ENCODE data around the gene RAB10.
"Not testable (repeated sequence)": the region's sequence is repeated elsewhere in the genome, so short reads cannot be mapped to it uniquely, and the experiment has no call there.

The RAB10 gene

DNA sequence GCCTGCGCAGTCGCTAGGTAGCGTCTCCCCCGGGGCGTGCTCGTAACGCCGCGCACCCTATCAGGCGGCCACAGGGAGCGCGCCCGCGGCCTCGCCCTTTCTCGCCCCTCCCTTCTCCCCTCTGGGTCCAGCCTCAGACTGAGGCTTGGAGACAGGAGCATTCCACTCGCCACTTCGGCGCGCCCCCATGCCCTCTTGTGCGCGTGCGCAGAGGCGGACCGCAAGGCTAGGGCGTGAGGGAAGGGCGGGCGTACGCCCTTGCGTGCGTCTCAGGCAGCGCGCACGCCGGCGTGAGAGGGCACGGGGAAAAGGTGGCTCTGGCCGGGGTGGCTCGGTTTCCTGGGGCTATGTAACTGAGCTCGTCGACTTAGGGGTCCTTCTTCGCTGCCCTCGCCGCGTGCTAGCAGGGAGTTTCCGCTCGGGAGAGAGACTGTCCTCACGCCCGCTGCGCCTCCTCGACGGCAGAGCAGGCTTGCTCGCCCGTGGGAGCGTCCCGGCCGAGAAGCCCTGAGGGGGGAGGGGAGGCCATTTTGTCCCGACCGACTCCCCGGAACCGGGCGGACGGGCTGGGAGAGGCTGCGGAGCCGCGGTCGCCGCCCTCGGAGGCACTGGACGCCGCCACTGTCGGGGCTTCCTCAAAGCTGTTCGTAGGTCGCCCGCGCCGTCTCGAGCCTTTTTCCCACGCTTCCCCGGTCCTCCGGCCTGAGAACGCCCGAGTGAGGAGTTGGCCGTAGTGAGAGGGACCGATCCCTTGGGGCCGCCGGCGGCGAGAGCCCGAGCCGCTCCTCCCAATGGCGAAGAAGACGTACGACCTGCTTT lies at the start of gene RAB10:
Gene RAB10 (plus strand): TSS at position 267 of the 819 bp plus-strand sequence. CDS start 525 bp downstream, at position 792.
- peak; percentile 99 for DNase-seq

DNA sequence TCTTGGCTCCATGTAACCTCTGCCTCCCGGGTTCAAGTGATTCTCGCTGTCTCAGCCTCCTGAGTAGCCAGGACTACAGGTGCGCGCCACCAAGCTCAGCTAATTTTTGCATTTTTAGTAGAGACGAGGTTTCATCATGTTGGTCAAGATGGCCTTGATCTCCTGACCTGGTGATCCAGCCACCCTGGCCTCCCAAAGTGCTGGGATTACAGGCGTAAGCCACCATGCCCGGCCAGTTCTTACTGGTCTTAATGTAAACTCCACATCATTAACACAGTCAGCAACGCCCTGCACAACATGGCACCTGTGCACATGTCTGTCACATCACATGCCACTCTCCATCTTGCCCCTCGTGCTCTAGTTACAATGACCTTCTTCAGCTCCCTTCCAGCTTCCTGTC lies 45.8 kb upstream of the RAB10 start:
- DNase-seq = no peak

DNA sequence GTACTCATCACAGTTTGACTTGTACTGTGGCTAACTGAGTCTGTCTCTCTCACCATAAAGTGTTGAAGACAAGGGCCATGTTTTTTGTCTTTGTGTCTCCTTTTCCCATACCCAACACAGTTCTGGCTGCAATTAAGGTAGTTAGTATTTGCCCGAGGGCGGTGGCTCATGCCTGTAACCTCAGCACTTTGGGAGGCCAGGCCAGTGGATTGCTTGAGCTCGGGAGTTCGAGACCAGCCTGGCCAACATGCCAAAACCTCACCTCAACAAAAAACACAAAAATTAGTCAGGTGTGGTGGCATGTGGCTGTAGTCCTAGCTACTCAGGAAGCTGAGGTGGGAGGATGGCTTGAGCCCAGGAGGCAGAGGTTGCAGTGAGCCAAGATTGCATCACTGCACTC lies 44.7 kb upstream of the RAB10 start:
- no peak for DNase-seq

DNA sequence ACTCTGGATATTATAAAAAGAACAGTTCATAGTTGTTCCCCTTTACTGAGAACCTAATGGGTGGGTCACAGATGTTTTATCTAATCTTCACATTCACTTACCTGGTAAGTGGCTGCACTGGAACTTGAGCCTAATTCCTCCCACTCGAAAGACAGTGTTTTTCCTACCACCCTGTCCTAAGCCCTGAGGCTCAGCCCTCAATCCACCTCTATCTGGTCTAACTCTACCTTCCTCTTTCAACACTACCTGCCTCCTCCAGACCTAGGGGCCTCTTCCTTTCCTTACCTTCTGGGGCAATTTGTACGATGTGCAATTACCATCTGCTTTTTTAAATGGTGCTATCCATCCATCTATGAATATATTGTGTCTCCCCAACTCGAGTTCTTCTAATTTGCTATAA lies 41.9 kb upstream of the RAB10 start:
- no peak for DNase-seq

DNA sequence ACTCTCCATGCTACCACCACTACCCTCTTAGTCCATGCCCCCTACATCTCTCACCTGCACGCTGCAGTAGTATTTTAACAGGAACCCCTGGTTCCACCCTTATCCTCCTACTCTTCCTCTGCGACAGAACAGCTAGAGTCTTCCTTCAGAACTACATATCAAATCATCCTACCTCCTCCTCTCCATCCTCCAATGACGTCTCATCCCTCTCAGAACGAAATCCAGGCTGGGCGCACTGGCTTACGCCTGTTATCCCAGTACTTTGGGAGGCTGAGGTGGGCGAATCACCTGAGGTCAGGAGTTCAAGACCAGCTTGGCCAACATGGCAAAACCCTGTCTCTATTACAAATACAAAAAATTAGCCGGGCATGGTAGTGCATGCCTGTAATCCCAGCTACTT lies 41.3 kb upstream of the RAB10 start:
- no peak for DNase-seq

DNA sequence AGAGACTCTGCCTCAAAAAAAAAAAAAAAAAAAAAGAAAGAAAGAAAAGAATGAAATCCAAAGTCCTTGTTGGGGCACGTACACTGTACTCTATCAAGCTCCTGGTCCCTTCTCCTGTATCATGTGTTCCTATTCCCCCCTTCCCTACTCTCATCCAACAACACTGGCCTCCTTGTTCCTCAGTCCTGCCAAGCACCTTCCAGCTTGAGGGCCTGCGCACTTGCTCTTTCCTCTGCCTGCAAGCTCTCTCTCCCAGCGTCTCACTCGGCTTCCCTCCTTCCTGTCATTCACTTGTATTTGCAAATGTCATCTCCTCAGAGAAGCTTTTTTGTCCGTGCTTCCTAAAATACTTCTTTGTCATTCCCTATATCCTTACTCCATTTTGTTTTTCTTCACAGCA lies 40.8 kb upstream of the RAB10 start:
- DNase-seq = no peak

DNA sequence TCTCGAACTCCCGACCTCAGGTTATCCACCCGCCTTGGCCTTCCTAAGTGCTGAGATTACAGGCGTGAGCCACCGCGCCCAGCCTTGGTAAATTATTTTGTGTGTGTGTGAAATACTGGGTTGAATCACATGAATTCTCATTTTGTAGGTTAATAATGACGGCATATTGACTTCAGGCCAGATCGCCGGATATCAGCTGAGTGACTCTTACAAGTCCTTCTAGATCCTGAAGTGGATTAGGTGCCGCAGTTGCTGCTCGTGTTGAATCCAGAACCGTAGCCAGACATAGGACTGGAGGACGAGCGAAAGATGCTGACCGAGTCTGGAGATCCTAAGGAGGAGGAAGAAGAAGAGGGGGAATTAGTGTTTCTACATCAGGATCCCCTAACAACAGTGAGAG lies 39.4 kb upstream of the RAB10 start:
- no peak for DNase-seq

DNA sequence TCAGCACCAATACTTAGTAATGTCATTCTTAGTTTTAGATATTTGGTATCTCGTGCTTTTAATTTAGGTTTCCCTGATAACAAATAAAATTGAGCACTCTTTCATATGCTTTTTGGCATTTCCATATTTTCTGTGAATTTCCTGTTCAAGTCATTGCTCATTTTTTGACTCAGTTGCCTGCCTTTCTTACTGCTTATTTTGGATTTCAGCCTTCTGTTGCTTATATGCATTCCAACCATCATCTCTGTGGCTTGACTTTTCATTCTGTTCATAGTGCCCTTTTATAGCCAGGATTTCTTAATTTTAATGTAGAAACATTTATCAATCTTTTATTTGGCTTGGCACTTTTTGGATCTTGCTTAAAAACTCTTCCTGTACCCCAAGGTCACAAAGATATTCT lies 37.0 kb upstream of the RAB10 start:
- no peak for DNase-seq

DNA sequence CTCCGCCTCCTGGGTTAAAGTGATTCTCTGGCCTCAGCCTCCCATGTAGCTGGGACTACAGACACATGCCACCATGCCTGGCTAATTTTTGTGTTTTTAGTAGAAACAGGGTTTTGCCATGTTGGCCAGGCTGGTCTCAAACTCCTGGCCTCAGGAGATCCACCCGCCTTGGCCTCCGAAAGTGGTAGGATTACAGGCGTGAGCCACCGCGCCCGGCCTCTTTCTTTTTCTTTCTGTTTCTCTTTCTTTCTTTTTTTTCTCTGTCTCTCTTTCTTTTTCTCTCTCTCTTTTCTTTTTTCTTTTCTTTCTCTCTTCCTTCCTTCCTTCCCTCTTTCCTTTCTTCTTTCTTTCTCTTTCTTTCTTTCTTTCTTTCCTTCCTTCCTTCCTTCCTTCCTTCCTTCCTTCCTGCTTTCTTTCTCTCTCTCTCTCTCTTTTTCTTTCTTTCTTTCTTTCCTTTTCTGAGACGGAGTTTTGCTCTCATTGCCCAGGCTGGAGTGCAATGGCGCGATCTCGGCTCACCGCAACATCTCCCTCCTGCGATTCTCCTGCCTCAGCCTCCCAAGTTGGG lies 35.0 kb upstream of the RAB10 start:
- not testable (repeated sequence) for DNase-seq

DNA sequence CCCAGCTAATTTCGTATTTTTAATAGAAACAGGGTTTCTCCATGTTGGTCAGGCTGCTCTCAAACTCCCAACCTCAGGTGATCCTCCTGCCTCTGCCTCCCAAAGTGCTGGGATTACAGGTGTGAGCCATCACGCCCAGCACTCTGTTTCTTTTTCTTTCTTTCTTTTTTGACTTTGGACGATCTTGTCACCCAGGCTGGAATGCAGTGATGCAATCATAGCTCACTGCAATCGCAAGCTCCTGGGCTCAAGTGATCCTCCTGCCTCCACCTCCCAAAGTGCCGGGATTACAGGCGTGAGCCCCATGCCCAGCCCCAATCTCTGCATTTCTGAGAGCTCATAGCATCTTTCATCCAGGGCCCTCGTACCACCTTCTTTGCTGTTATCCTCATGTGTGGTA lies 34.5 kb upstream of the RAB10 start:
- DNase-seq = not testable (repeated sequence)

DNA sequence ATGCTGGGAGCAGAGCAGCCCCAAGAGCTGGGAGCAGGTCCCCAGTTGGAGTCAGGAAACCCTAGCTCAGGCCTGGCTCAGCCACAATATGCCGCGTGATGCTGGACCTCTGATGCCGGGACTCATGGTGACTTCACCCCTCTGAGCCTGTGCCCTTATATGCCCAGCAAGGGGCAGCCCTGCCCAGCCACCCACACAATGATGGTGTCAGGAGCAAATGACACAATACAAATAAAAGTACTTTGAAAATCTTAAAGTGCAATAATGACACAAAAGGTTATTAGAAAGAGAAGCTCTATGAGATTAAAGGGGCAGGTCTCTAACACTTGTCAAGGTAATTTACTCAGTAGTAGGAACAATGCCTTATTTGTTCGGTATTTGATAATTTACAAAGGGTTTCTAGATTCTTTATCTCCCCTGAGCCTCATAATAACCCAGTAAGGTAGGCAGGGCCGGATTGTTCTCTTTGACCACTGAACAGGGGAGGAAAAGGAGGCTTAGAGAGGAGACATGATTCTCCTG lies 33.3 kb upstream of the RAB10 start:
- DNase-seq = no peak

DNA sequence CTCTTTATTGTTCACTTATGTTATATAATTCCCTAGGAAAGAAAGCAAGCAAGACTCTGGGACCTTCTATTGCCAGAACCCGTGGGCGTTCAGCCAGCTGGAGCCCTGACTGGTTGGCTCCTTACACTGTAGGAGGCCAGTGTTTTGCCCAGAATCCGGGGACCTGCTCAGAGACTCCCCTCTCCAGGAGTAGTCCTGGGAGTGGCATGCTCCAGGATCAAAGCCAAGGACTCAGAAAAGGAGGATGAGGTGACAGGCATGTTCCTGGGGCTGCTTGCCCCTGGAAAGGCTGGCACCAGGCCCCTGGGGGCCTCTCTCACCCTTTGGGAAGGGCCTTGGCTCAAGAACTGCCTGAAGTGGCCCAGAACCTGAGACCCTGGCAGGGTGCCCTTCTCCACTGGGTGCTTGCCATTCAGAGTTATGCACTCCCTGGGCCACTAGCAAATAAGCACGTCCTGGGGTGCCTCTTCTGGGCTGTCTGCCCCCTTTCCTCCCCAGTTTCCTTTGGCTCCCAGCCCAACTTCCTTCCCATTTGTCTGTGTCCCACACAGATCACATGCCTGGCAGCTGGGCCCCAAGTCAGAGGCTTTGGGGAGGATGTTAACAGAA lies 32.0 kb upstream of the RAB10 start:
- no peak for DNase-seq

DNA sequence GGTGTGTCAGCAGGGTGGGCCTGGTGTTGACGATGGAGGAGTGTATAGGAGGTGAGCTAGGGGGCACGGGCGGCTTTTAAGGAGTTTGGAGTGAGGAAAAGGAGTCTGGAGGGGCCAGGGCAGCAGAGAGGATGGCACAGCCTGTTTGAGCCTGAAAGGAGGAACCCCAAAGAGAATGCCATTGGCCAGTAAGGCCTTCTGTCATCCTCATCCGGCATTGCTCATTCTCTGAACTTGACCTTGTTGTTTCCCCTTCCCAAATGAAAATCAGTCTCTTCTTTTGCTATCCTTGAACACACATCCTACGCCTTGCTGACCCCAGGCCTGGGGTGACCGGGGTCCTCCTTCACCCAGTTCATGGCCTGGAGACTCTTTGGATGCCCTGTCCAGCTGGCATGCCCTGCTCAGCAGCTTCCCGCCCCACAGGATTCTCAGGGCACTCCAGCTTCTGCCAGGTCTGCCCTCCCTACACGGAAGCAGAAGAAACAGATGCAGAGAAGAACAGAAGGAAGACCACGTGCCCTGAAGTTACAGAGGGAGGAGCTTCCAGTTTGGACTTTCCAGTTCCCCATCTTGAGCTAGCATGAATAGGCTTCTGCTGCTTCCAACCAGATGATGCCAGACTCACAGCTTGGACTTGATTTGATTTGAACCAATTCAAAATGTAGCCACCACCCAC lies 31.1 kb upstream of the RAB10 start:
- DNase-seq = no peak

DNA sequence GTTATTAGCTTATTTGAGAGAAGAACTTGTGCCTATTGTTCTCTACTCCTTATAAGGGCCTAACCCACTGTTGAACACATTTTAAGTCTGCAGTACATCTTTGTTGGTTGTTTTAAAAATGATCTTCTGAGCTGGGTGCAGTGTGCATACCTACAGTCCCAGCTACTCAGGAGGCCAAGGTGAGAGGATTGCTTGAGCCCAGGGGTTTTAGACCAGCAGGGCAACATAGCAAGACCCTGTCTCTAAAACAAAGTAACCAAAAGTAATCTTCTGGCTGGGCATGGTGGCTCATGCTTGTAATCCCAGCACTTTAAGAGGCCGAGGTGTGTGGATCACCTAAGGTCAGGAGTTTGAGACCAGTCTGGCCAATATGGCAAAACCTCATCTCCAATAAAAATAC lies 25.8 kb upstream of the RAB10 start:
- DNase-seq = no peak

DNA sequence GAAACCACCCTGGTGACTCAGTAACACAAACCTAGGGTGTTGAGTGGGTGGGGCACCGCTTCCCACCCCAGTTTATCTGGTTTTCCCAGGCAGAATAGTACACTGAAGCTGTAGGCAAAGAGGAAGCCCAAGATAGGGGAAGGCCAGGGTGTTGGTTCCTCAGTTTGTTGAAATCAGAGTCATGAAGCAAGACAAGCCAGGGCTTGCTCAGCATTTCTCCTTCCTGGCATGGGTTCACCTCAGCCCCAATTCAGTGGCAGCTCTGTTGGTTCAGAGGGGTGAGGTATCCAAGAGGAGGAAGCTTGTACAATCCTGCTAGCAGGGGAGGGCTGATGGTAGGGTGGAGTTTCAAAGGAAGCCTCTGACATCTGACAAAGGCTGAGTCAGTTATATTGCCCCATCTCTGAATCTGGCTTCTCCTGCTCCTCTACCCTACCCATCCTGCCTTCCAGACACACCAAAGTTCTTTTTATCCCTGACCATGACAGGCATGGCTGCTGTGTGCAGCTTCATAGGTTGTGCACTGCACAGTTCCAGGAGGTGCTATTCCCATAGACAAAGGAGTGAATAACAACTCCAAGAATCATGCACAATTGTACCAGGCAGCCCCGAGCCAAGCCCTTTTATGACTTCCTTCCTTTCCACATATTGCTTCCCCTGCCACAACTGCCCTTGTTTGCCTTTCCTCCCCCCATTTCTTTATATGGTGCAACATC lies 24.9 kb upstream of the RAB10 start:
- peak; percentile 92 for DNase-seq

DNA sequence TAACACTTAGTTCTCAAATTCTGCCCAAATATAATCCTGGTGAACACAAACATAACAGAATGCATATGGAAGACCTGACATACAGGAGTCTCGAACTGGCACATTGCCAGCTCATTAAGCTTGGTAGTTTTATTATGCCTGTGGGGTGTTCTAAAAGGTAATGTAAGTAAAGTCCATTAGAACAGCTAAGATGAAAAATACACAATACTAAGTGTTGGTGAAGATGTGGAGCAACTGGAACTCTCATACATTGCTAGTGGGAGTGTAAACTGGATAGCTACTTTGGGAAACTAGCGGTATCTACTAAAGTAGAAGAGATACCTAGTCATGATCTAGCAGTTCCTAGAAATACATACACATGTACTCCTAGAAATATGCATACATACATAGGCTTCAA lies 24.3 kb upstream of the RAB10 start:
- DNase-seq = peak; percentile 29

DNA sequence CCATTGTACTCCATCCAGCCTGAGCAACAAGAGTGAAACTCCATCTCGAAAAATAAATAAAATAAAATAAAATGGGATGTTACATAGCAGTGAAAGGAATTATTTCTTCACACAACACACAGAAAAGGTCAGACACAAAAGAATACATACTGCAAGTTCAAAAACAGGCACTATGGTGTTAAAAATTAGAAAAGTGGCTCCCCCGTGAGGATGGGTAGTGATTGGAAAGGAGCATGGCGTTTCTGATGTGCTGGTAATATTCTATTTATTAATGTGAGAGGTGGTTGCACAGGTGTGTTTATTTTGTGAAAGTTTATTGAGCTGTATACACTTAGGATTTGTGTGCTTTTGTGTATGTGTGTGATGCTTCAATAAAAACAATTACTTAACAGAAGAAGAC lies 22.9 kb upstream of the RAB10 start:
- DNase-seq = no peak

DNA sequence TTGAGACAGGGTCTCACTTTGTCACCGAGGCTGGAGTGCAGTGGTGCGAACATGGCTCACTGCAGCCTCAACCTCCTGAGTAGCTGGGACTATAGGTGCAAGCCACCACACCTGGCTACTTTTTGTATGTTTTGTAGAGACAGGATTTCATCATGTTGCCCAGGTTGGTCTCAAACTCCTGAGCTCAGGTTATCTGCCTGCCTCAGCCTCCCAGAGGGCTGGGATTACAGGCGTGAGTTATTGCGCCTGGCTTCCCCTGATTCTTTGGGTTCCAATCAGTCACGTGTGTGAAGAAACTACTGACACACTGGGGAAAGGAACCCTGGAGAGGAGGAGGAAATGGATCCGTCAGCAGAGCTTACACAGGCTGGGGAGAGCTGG lies 22.3 kb upstream of the RAB10 start:
- DNase-seq = no peak

DNA sequence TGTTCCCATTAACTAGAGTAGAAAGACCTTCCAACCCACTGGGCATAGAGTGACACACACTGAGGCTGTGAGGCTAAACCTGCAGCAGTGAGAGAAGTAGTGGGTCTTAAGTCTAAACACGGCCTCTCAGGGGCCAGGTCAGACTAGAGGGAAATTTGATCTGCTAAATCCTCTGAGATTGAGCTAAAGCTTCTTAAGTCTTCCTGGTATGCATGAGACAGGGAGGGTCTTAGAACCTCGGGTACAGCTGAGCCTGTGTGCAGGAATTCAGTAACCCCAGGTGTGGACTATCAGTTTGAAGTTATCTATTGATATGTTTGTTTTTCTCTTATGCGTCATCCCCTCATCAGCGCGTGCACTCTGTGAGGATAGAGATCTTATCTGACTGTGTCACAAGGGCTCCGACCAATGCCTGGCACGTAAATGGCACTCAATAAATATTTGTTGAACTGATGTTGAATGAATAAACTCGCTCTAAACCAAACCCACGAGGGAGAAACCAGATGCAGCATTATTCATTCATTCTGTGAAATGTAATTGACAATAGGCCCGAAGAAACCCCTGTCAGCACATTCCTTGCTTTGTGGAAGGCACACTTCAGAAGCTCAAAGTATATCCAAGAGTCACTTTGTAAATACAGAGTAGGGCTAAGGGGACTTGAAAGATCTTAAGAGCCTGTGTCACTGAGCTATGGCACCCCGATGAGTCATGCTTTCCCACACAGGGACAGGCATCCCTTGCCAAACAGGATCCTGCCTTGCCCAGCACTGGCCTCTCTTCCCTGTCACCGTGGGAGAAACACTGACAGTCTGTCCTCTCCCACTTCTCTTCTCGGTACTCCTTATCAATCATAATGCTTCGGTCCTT lies 21.7 kb upstream of the RAB10 start:
- DNase-seq = peak; percentile 66

DNA sequence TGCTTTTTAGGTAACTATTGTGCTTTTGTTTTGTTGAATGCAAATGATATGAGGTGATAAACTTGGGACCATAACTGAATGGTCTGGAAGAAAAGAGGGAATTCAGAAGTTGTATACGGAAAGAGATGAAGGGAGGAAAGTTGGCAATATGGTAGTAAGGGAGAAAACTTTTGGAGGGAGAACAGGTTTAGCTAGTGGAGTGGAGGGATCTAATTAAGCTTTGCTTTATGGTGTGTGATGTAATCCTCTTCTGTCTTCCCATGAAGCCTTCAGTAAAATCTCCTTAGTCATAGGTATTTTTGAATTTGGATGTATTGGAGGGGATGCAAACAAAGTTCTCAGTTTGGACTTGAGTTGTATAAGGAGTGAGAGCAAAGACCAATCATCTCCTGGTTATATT lies 20.2 kb upstream of the RAB10 start:
- no peak for DNase-seq

DNA sequence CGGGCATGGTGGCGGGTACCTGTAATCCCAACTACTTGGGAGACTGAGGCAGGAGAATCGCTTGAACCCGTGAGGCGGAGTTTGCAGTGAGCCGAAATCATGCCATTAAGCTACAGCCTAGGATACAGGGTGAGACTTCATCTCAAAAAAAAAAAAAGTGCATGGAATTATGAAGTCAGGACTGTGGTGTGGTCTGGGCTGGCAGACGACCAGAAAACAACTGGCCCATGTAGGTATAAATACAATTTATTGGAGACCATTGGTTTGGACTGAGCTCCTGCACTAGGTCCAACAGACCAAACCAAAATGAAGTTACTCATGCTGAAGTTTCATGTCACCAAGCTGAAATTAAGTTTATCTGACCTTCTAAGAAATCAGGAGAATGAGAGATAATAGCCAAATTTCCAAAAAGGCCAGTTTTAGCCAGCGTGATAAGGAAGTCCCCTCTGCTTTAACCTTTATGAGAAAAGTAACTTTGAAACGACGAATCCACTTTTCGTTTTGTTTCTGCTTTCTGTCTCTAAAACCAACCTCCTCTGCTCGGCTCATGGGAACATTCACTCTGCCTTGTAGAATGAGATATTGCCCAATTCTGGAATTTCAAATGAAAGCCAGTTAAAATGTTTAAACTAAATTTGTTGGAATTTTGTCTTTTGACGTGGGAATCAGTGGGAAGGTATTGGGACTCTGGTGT lies 17.7 kb upstream of the RAB10 start:
- no peak for DNase-seq
